ENCODE results near the gene LONP2.

- TF ChIP-seq, protein P1, sequence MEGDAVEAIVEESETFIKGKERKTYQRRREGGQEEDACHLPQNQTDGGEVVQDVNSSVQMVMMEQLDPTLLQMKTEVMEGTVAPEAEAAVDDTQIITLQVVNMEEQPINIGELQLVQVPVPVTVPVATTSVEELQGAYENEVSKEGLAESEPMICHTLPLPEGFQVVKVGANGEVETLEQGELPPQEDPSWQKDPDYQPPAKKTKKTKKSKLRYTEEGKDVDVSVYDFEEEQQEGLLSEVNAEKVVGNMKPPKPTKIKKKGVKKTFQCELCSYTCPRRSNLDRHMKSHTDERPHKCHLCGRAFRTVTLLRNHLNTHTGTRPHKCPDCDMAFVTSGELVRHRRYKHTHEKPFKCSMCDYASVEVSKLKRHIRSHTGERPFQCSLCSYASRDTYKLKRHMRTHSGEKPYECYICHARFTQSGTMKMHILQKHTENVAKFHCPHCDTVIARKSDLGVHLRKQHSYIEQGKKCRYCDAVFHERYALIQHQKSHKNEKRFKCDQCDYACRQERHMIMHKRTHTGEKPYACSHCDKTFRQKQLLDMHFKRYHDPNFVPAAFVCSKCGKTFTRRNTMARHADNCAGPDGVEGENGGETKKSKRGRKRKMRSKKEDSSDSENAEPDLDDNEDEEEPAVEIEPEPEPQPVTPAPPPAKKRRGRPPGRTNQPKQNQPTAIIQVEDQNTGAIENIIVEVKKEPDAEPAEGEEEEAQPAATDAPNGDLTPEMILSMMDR (IDR thresholded peaks at IDR 0.05), result no peak
- TF ChIP-seq POLR2A (IDR thresholded peaks at IDR 0.05), result no peak
Measured at GRCh38 chr16:48361012-48361411, 116.9 kb downstream of the LONP2 start.
